ENCODE data around the gene SLC1A3. TPM values are rescaled to one million over a fixed set of nuclear protein-coding genes. Genes with fewer than 3 reads are reported as not detected.

SLC1A3 gene
- total RNA-seq, 6 donors from 2014 or later: 22.4 to 235 (median 42.0) TPM

DNA sequence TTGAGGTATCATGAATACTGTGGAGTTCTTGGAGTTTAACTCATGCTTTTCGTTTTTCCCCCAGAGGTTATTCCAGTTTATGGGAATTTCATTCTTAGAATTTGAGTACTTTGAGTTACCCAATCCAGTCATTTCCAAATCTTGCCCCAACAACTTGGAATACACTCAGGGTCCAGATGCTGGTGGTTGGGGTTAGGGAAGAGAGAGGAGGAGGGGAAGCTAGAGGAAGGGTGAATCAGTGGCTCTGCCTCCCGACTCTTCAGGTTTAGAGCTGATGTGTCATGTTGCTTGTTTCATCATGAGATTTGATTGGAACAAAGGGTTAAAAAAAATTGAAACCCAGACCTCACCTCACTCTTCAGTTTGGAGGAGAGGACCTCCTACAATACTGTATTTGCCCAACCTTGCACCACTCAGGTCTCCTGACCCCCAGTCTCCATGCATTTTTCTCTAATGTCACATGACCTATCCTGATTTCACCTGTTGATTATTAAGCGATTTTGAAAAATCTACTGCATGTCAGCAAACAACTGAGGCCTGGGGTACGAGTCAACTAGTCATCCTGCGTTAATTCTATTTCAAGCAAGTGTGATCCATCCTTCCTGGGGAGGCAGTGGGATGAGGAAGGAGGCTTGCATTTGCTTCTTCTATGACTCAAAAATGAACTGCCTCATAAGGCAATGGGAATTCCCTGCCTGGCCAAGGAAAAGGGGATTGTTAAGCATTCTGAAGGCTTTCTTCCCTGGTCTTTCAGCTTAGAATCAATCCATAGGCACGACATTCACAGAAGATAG lies 6.2 kb upstream of the SLC1A3 start:
- H3K27ac ChIP-seq: no peak overlapping the region
- H3K9me3 ChIP-seq: no peaks in the 10 kb centered on the region
- 67 to 70% methylated on average over 6 of the region's 6 CpGs for WGBS, 2 donors
- peaks cover 0 to 5% (median 0%) of the 10 kb centered on the region in 4 donors for H3K4me1 ChIP-seq
- ATAC-seq (ENCODE audit: low FRiP score in 2 of 2) (no peak), DNase-seq (no peak)
- no peaks in the 10 kb centered on the region for H3K36me3 ChIP-seq
- no peak overlapping the region for H3K4me3 ChIP-seq
- TF ChIP-seq POLR2AphosphoS5 (IDR thresholded peaks at IDR 0.05) (no peak), POLR2A (IDR thresholded peaks at IDR 0.05) (no peak), EP300 (IDR thresholded peaks at IDR 0.05) (no peak)
- TF ChIP-seq, protein P1, sequence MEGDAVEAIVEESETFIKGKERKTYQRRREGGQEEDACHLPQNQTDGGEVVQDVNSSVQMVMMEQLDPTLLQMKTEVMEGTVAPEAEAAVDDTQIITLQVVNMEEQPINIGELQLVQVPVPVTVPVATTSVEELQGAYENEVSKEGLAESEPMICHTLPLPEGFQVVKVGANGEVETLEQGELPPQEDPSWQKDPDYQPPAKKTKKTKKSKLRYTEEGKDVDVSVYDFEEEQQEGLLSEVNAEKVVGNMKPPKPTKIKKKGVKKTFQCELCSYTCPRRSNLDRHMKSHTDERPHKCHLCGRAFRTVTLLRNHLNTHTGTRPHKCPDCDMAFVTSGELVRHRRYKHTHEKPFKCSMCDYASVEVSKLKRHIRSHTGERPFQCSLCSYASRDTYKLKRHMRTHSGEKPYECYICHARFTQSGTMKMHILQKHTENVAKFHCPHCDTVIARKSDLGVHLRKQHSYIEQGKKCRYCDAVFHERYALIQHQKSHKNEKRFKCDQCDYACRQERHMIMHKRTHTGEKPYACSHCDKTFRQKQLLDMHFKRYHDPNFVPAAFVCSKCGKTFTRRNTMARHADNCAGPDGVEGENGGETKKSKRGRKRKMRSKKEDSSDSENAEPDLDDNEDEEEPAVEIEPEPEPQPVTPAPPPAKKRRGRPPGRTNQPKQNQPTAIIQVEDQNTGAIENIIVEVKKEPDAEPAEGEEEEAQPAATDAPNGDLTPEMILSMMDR (IDR thresholded peaks at IDR 0.05): no peak
- no peaks in the 10 kb centered on the region for H3K27me3 ChIP-seq

DNA sequence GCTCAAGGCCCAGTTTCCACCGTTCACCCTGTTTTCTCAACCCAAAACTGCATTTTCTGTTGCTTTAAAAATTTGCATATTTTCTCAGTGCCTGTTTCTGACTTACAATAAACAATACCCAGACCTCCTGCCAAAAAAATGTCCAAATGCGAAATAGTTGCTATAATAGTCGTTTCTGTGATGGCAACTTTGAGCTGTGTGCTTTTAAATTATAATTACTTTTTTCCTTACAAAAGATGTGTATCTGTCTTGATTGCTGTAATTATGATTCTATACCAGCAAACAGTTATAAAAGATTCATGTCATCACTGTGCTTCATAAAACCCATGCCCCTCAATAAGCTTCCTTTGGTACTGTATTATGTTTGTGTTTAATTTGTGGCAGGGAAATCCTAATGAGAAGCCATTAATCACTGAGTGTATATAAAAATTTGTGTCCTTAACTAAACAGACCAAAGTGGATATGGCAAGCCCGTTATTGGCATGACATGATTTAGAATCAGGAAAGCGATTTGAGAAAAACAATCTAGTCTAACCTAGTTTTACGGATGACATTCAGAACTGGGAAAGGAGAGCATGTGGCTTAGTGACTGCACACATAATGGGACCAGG lies 5.4 kb upstream of the SLC1A3 start:
- H3K27ac ChIP-seq: no peak overlapping the region
- no peaks in the 10 kb centered on the region for H3K9me3 ChIP-seq
- WGBS, 2 donors: 51 to 52% methylated on average over 6 of the region's 6 CpGs
- no peaks in the 10 kb centered on the region for H3K36me3 ChIP-seq
- DNase-seq: no peak
- H3K27me3 ChIP-seq: no peaks in the 10 kb centered on the region
- H3K4me3 ChIP-seq: no peak overlapping the region
- ATAC-seq (ENCODE audit: low FRiP score in 2 of 2): no peak
- peaks cover 0 to 5% (median 1%) of the 10 kb centered on the region in 4 donors for H3K4me1 ChIP-seq
- TF ChIP-seq, protein P1 (IDR thresholded peaks at IDR 0.05): no peak
- TF ChIP-seq EP300 (IDR thresholded peaks at IDR 0.05): no peak
- TF ChIP-seq POLR2AphosphoS5 (IDR thresholded peaks at IDR 0.05): no peak
- TF ChIP-seq POLR2A (IDR thresholded peaks at IDR 0.05): no peak

DNA sequence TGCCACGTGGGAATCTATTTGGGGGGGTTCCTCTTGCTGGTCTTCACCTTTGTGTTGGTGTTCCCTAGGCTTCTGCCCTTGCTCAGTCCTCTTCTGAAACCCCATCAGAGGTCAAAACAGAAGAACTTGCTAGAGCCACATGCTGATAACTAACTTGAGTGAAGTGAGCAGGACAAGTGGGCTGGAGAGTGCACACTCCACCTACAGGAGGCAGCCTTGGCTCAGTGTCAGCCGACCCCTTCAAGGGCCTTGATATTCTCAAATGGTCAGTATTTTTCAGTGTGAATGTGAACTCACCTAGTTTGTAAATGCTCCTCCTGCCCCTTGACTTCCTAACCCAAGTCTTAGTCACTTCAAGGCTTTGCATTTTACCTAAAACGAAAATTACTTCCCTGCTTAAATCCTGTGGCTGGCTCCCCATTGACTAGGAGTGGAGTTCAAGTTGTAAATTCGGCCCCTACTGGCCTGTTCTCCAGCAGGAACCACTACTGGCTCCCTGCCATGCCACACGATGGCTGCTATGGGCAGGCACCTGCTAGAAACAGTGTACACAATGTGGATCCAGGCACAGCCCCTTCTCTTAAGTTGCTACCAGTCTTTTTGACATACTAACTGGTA lies 3.6 kb upstream of the SLC1A3 start:
- 54 to 60% methylated on average over 5 of the region's 5 CpGs for WGBS, 2 donors
- no peak for TF ChIP-seq EP300 (IDR thresholded peaks at IDR 0.05)
- TF ChIP-seq POLR2A (IDR thresholded peaks at IDR 0.05): no peak
- TF ChIP-seq POLR2AphosphoS5 (IDR thresholded peaks at IDR 0.05): no peak
- TF ChIP-seq, protein P1 (IDR thresholded peaks at IDR 0.05): no peak
- no peak overlapping the region for H3K4me3 ChIP-seq
- no peaks in the 10 kb centered on the region for H3K9me3 ChIP-seq
- peaks cover 0 to 16% (median 6%) of the 10 kb centered on the region in 4 donors for H3K4me1 ChIP-seq
- peak in 1 of 2 donors; percentile 47 for DNase-seq
- no peak for ATAC-seq (ENCODE audit: low FRiP score in 2 of 2)
- H3K27me3 ChIP-seq: no peaks in the 10 kb centered on the region
- H3K36me3 ChIP-seq: no peaks in the 10 kb centered on the region
- H3K27ac ChIP-seq: no peak overlapping the region

DNA sequence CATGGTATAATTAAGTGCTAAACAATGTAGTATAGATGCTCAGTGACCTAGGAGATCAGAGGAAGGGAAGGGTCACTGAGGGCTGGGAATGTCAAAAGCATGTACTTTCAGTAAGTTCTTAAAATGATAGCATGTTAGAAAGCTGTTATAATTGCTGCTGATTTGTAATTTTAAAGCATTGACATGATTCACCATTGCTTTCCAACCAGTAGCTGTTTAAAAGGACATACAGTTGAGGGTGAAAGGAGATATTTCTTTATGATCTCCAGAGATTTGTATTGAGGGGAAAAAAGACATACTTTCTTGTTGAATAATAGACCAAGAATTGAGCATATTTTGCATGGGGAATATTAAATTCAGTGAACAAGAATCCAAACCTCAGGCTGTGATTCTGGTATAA lies 1.2 kb upstream of the SLC1A3 start:
- TF ChIP-seq POLR2A (IDR thresholded peaks at IDR 0.05) (no peak), POLR2AphosphoS5 (IDR thresholded peaks at IDR 0.05) (no peak), EP300 (IDR thresholded peaks at IDR 0.05) (no peak)
- TF ChIP-seq, protein P1 (IDR thresholded peaks at IDR 0.05): no peak
- Histone ChIP-seq H3K27ac (no peak overlapping the region), H3K36me3 (no peaks in the 10 kb centered on the region), H3K27me3 (no peaks in the 10 kb centered on the region), H3K4me1 (peaks cover 0 to 17% (median 9%) of the 10 kb centered on the region in 4 donors), H3K4me3 (no peak overlapping the region), H3K9me3 (no peaks in the 10 kb centered on the region)
- DNase-seq (no peak), ATAC-seq (ENCODE audit: low FRiP score in 2 of 2) (no peak)
